ENCODE measurements around the gene TRPV6.

DNA sequence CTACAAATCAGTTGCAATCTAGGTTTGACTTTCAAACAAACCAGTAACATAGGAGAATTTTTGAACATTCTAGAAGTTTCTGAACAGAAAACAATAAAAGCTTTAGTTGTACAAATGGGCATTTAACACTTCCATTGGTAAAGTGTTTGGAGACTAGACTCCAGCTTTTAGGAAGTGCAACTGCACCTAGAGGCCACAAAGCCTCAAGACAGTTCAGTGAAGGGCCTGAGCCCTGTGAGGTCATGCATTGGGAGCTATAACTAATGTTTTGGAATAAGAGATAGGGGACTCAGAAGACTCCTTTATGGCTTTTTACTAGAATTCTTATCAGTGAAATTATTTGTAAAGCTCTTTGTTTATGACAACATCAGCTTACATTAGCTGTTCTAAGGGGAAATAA, 33.6 kb downstream of the TRPV6 start:
- TF ChIP-seq POLR2A (IDR thresholded peaks at IDR 0.05): no peak
- TF ChIP-seq, protein P1, sequence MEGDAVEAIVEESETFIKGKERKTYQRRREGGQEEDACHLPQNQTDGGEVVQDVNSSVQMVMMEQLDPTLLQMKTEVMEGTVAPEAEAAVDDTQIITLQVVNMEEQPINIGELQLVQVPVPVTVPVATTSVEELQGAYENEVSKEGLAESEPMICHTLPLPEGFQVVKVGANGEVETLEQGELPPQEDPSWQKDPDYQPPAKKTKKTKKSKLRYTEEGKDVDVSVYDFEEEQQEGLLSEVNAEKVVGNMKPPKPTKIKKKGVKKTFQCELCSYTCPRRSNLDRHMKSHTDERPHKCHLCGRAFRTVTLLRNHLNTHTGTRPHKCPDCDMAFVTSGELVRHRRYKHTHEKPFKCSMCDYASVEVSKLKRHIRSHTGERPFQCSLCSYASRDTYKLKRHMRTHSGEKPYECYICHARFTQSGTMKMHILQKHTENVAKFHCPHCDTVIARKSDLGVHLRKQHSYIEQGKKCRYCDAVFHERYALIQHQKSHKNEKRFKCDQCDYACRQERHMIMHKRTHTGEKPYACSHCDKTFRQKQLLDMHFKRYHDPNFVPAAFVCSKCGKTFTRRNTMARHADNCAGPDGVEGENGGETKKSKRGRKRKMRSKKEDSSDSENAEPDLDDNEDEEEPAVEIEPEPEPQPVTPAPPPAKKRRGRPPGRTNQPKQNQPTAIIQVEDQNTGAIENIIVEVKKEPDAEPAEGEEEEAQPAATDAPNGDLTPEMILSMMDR (IDR thresholded peaks at IDR 0.05): no peak
- no peak for TF ChIP-seq POLR2AphosphoS5 (IDR thresholded peaks at IDR 0.05)
